ENCODE results near the gene TTC21B. TPM values are rescaled to one million over a fixed set of nuclear protein-coding genes. Genes with fewer than 3 reads are reported as not detected.

TTC21B gene
- total RNA-seq, 4 donors from 2014 or later: 19.9 to 37.0 (median 22.9) TPM

DNA sequence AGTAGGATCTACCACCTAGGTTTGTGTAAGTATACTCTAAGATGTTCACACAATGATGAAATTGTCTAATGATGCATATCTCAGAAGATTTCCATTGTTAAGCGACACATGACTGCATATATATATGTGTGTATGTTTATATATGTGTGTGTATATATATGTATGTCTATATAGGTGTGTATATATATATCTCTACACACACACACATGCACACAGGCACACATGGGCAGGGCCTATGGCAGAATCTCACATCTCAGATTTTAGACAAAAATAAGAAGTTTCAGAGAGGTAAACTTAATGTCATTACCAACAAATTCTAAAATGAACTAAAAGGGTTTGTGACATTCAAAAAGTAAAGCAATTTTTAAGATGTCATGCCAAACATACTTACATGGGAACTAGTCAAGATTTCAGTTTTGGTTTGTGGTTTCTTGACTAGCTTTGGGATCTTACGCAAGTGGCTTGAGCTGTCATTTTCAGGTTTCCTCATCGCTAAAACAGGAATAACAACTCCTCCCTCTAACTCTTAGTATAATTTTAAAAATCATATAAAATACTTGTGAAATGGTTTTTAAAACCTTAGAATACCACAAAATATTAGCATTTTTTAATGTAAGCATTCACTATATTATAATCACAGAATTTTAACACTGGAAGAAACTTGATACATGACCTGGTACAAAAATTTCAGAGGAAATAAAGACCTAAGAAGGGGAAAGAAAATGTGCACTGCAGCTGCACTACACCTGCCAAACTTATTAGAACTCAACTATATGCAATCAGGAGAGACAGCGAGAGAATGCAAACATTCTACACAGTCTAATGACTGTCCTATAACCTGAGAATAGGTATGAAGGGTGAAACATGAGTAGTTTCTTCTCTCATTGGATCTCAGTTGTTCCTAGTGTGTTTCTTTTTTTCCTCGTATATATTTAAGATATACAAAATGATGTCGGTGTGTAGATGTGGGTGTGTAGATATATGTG is 75.7 kb downstream of the TTC21B start:
- Histone ChIP-seq H3K4me1 (no peaks in the 10 kb centered on the region), H3K36me3 (peaks cover 13 to 70% (median 27%) of the 10 kb centered on the region in 4 donors), H3K27ac (replicated peaks in 1 of 4) (no peak overlapping the region), H3K9me3 (no peaks in the 10 kb centered on the region), H3K4me3 (no peak overlapping the region), H3K27me3 (no peaks in the 10 kb centered on the region)
- WGBS: 87% methylated on average over 6 of the region's 6 CpGs
- no peak for TF ChIP-seq EP300 (IDR thresholded peaks at IDR 0.05)
- TF ChIP-seq, protein P1, sequence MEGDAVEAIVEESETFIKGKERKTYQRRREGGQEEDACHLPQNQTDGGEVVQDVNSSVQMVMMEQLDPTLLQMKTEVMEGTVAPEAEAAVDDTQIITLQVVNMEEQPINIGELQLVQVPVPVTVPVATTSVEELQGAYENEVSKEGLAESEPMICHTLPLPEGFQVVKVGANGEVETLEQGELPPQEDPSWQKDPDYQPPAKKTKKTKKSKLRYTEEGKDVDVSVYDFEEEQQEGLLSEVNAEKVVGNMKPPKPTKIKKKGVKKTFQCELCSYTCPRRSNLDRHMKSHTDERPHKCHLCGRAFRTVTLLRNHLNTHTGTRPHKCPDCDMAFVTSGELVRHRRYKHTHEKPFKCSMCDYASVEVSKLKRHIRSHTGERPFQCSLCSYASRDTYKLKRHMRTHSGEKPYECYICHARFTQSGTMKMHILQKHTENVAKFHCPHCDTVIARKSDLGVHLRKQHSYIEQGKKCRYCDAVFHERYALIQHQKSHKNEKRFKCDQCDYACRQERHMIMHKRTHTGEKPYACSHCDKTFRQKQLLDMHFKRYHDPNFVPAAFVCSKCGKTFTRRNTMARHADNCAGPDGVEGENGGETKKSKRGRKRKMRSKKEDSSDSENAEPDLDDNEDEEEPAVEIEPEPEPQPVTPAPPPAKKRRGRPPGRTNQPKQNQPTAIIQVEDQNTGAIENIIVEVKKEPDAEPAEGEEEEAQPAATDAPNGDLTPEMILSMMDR (IDR thresholded peaks at IDR 0.05): no peak
- no peak for TF ChIP-seq POLR2A (IDR thresholded peaks at IDR 0.05; ENCODE audit: low read depth)
- no peak for TF ChIP-seq POLR2AphosphoS5 (IDR thresholded peaks at IDR 0.05)
- intact Hi-C loops (cut with DNase I): no loop called here
- DNase-seq (ENCODE audit: extremely low spot score): no peak

DNA sequence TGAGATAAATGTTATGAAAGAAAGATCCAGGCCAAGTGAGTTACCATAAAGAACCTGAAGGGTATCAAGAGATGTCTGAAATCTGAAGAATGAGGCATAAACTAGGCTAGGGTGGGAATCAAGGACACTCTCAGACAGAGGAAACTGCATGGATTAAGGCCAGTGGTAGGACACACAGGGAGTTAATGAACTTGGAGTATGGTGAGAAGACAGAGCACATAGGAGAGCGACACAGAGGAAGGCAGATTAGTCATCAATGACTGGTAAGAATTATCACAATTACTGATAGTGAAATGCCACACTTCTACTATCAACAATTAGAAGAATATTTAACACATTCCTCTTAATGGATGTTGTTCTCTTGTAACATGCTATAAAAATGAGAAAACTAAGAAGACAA is 76.9 kb downstream of the TTC21B start:
- WGBS: 56% methylated on average over 1 of the region's 1 CpG

DNA sequence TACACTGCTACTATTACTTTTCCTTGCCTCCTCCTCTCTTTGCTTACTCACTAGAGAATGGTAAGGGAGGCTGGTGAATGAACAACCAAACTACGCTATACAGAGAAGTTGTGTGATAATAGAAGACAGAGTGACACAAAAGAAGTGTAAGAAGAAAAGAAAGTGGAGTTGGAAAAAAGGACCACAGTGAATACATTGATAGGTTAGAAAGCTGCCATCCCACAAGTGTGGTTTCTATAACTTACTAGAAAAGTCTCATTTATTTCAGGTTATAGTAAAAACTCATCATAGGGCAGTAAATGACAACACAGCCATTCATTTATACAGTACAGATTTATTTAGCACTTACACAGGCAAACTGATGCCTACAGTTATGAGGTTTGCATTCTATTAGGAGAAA is 77.3 kb downstream of the TTC21B start:
- TF ChIP-seq POLR2A (IDR thresholded peaks at IDR 0.05; ENCODE audit: low read depth): no peak
- no peak for TF ChIP-seq POLR2AphosphoS5 (IDR thresholded peaks at IDR 0.05)
- TF ChIP-seq EP300 (IDR thresholded peaks at IDR 0.05): no peak
- TF ChIP-seq, protein P1 (IDR thresholded peaks at IDR 0.05): no peak
- Histone ChIP-seq H3K9me3 (peaks cover 0 to 4% (median 0%) of the 10 kb centered on the region in 4 donors), H3K4me3 (no peak overlapping the region), H3K27me3 (no peaks in the 10 kb centered on the region), H3K27ac (replicated peaks in 1 of 4) (no peak overlapping the region), H3K4me1 (no peaks in the 10 kb centered on the region), H3K36me3 (peaks cover 7 to 70% (median 26%) of the 10 kb centered on the region in 4 donors)
- intact Hi-C loops (cut with DNase I): no loop called here
- DNase-seq (ENCODE audit: extremely low spot score): no peak
- 100% methylated on average over 1 of the region's 1 CpG for whole genome bisulfite sequencing

More for the DNA sequence above, 76.9 kb downstream of the TTC21B start:
- Histone ChIP-seq H3K27me3 (no peaks in the 10 kb centered on the region), H3K4me1 (no peaks in the 10 kb centered on the region), H3K9me3 (peaks cover 0 to 4% (median 0%) of the 10 kb centered on the region in 4 donors), H3K27ac (replicated peaks in 1 of 4) (no peak overlapping the region), H3K4me3 (no peak overlapping the region), H3K36me3 (peaks cover 7 to 70% (median 27%) of the 10 kb centered on the region in 4 donors)
- DNase-seq (ENCODE audit: extremely low spot score): no peak
- intact Hi-C loops (cut with DNase I): no loop called here
- TF ChIP-seq EP300 (IDR thresholded peaks at IDR 0.05) (no peak), POLR2AphosphoS5 (IDR thresholded peaks at IDR 0.05) (no peak), POLR2A (IDR thresholded peaks at IDR 0.05; ENCODE audit: low read depth) (no peak)
- TF ChIP-seq, protein P1 (IDR thresholded peaks at IDR 0.05): no peak

DNA sequence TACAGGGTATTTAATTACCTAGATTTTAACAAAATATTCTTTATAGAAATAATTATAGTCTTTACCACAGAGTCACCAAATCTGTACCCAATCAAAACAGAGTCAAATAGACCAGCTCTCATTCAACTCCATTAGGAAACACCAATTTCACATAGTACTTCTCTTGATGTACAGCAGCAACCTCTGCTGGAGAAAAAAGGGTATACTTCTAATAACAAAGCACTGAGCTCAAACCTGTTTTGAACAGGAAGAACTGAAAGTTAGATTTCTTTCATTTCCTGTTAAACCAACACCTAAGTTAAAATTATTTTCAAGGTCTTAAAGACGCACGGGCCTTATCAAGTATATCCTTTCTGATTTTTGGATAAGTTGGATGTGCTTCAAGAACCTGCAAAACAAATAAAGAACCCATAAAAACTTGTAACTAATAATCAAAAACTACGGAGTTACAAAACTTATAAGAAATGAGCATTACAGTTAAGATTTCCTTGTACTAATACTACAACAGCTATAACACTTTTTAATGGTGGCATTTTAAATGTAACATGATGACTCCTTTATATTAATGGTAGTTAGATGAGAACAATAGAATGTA is 79.0 kb downstream of the TTC21B start:
- H3K9me3 ChIP-seq: peaks cover 0 to 4% (median 0%) of the 10 kb centered on the region in 4 donors
- DNase-seq (ENCODE audit: extremely low spot score): no peak
- 65% methylated on average over 3 of the region's 3 CpGs for WGBS
- no peaks in the 10 kb centered on the region for H3K4me1 ChIP-seq
- peaks cover 0 to 64% (median 15%) of the 10 kb centered on the region in 4 donors for H3K36me3 ChIP-seq
- H3K27me3 ChIP-seq: no peaks in the 10 kb centered on the region
- TF ChIP-seq, protein P1 (IDR thresholded peaks at IDR 0.05): peak; percentile 43 to 62 (median 47)
- TF ChIP-seq POLR2A (IDR thresholded peaks at IDR 0.05; ENCODE audit: low read depth): no peak
- TF ChIP-seq POLR2AphosphoS5 (IDR thresholded peaks at IDR 0.05): no peak
- no peak for TF ChIP-seq EP300 (IDR thresholded peaks at IDR 0.05)
- no peak overlapping the region for H3K4me3 ChIP-seq
- H3K27ac ChIP-seq (replicated peaks in 1 of 4): no peak overlapping the region
- intact Hi-C loops (cut with DNase I): loop anchor here (5.0 kb wide), 1 partner anchor 472 kb away; no protein-coding TSS in a partner anchor
